ENCODE measurements around the gene IL1B.
A peak's percentile ranks its signal among the peaks of the same experiment; 100 is the strongest.

Gene IL1B

DNA sequence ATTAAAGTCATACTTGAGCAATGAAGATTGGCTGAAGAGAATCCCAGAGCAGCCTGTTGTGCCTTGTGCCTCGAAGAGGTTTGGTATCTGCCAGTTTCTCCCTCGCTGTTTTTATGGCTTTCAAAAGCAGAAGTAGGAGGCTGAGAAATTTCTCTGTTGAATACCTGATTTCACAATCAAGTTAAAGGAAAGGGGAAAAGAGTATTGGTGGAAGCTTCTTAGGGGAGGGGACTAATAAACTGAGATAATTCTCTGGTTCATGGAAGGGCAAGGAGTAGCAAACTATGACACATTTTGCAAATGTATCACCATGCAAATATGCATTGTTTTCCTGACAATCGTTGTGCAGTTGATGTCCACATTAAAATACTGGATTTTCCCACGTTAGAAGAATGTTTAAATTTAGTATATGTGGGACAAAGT, at the start of gene IL1B:
Gene IL1B (minus strand): TSS at position 85 of the 423 bp plus-strand sequence. CDS start 550 bp downstream, outside the sequence.
- DNase-seq = no peak
- in situ Hi-C loops (cut with HindIII; ENCODE audit: low pct_ligation_motif_present, low pct_unique_long_range_greater_than_20kb, low sequenced_read_pairs) = no loop called here

GRCh38 chr2:112886291-112886690, 49.7 kb upstream of the IL1B start:
- no peak for DNase-seq
- in situ Hi-C loops (cut with HindIII; ENCODE audit: low pct_ligation_motif_present, low pct_unique_long_range_greater_than_20kb, low sequenced_read_pairs) = no loop called here

DNA sequence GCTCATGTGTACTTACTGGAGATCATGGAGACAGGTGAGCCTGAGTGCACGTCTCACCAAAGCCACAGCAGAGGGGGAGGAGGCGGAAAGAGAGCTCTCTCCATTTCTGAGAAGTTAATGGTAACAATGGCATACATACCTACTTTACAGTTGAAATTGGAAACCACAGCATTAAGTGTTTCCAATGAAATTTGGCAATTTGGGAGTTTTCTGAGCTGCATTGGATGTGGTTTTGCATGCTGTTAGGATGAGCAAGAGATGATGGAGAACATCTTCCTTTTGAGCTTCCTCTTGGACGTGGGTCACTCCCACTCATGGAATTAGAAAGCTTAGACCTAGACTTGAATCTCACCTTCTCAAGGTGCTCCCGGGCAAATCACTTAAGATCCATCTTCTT, 48.9 kb upstream of the IL1B start:
- in situ Hi-C loops (cut with HindIII; ENCODE audit: low pct_ligation_motif_present, low pct_unique_long_range_greater_than_20kb, low sequenced_read_pairs) = no loop called here
- DNase-seq = no peak

- peak; percentile 58 for DNase-seq
- in situ Hi-C loops (cut with HindIII; ENCODE audit: low pct_ligation_motif_present, low pct_unique_long_range_greater_than_20kb, low sequenced_read_pairs) = no loop called here
Observed at GRCh38 chr2:112884869-112885505, 48.4 kb upstream of the IL1B start.

DNA sequence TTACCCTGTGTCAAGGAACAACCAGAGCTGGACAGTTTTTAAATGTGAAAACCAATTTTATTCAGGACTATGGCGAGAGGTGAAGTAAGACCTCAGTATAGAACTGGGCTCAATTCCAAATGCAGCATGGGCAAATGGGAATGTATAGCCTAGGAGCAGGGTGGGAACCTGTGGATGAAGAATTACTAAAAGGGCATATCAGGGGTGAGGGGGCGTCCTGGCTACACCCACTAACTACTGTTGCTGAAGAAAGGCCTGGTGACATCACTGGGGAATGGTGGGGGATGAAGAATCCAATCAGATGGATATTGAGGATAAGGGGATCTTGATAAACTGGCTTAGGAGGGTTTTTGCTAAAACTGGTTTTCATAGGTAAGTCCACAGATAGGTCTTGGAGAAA, 47.1 kb upstream of the IL1B start:
- in situ Hi-C loops (cut with HindIII; ENCODE audit: low pct_ligation_motif_present, low pct_unique_long_range_greater_than_20kb, low sequenced_read_pairs) = no loop called here
- DNase-seq = no peak

GRCh38 chr2:112881217-112881985, 44.8 kb upstream of the IL1B start:
- in situ Hi-C loops (cut with HindIII; ENCODE audit: low pct_ligation_motif_present, low pct_unique_long_range_greater_than_20kb, low sequenced_read_pairs) = no loop called here
- DNase-seq = peak; percentile 50

DNA sequence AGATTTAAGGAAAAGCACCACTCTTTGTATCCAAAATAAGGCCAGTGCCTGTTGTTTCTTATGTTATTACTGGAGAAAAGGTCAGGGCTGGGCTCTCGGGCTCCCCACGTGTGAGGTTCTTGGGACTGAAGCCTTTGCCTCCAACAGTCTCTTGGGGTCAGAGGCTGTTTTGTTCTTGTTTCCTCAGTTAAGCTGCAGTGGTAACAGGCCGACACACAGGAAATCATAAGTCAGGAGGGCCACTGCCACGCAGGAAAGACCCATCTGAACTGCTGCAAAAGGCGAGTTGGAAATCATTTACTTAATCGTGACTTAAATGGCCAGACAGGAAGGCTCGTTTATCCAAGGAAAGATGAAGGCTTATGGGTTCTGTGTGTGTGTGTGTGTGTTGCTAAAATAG, 44.1 kb upstream of the IL1B start:
- in situ Hi-C loops (cut with HindIII; ENCODE audit: low pct_ligation_motif_present, low pct_unique_long_range_greater_than_20kb, low sequenced_read_pairs) = no loop called here
- no peak for DNase-seq

DNA sequence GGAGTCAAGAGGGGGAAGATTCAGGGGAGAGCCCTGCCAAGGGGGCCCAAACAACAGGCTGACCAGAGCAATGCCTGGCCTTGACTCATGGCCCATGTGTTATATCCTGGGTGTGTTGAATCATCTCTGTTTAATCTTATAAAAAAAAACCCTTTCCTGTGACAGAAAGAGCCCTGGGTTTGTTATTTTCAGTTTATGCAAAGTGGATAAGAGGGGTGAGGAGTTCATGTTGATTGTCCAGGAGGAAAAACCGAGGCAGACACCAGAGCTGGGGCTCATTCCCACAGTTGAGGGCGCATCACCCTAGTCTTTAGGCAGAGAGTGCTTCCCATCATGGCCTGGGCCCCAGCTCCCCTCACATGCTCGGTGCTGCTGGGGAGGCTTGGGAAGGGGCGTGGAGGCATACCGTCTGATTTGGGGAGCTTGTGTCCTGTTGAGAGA, 43.5 kb upstream of the IL1B start:
- DNase-seq = no peak
- in situ Hi-C loops (cut with HindIII; ENCODE audit: low pct_ligation_motif_present, low pct_unique_long_range_greater_than_20kb, low sequenced_read_pairs) = no loop called here

DNA sequence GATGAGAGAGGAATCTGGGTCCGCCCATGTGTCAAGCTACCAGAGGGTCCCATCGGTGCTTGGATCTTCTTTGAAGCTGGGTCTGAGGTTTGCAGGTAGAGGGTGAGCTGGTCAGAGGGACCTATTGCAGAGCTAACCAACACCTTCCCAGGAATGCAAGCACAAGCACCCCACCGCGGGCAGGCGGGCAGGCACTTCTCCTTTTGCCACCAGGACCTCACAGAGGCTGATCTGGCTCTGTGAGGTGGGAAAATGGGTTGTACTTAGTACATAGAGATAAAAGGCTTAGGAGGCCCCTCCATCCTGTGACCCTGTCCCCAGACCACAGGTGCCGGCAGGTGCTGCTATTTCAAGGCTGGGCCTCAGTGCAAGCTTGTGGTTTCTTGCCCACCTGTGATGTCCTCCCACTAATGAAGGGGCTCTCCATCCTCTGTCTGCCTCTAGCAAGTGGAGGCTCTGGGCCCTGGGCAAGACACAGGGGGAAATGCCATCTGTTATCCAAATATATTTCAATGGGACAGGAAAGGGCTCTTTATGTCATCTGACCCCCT, 43.0 kb upstream of the IL1B start:
- DNase-seq = no peak
- in situ Hi-C loops (cut with HindIII; ENCODE audit: low pct_ligation_motif_present, low pct_unique_long_range_greater_than_20kb, low sequenced_read_pairs) = no loop called here

DNA sequence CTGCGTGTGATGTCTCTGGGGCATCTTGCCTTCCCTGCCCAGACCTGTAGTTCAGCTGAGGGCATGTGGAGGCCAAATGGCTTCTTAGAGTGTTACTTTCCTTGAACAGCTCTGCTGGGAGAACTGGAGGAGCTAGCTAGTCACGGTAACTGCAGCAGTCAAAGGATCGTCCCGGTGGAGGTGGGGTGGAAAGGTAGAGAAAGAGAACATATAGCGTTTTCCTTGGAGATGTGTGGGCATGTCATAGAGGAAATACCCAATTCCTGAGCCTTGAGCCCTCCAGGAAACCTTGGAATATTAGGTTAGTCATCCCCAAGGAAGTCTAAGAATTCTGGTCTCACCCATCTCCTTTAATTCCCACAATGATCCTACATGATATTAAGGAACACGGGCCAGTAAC, 40.8 kb upstream of the IL1B start:
- DNase-seq = no peak
- in situ Hi-C loops (cut with HindIII; ENCODE audit: low pct_ligation_motif_present, low pct_unique_long_range_greater_than_20kb, low sequenced_read_pairs) = no loop called here

DNA sequence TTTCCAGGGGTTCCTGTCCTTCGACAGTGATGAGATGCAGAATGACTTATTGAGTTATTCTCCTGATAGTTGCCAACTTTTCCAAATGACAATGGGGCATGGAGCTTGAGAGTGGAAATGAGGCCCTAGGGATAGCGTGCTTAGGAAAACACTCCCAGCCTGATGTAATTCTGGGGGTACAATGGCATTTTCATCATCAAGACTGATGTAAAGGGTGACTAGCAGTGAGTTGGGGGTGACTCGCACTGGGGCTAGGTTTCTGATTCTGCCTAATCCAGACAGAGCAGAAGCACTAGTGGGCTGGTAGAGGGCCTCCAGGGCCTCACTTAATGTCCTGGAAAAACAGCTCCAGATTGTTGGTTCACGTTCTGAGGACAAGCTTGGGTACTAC, 40.4 kb upstream of the IL1B start:
- in situ Hi-C loops (cut with HindIII; ENCODE audit: low pct_ligation_motif_present, low pct_unique_long_range_greater_than_20kb, low sequenced_read_pairs) = no loop called here
- no peak for DNase-seq

GRCh38 chr2:112876257-112876970, 39.8 kb upstream of the IL1B start:
- DNase-seq = no peak
- in situ Hi-C loops (cut with HindIII; ENCODE audit: low pct_ligation_motif_present, low pct_unique_long_range_greater_than_20kb, low sequenced_read_pairs) = no loop called here

- no peak for DNase-seq
- in situ Hi-C loops (cut with HindIII; ENCODE audit: low pct_ligation_motif_present, low pct_unique_long_range_greater_than_20kb, low sequenced_read_pairs) = no loop called here
Observed at GRCh38 chr2:112870841-112871835, 34.6 kb upstream of the IL1B start.

DNA sequence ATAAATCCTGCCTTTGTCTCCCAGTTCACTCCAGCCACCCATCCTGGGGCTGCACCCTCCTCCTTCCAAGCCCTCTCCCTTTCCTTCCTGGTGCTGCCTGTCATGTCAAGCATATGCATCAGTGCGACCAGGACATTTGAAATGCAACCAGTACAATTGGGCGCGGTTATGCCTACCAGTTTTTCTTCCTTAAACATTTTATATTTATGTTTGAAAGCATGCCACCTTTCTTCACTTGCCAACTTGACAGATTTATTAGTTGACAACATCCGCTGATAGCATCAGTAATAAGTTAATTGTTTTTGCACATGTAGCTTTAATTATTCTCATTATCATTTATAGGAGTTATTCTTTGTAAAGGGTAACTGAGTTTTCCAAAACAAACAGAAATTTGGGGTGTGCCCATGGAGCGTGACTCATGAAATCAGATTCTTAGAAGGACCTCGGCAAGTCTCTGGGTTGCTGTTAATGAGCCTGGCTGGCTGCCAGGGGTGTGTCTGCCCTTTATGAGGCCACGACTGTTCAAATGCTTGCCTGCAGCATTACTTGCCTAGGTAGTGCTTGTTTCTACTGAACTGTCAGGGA, 32.8 kb upstream of the IL1B start:
- in situ Hi-C loops (cut with HindIII; ENCODE audit: low pct_ligation_motif_present, low pct_unique_long_range_greater_than_20kb, low sequenced_read_pairs) = no loop called here
- no peak for DNase-seq

DNA sequence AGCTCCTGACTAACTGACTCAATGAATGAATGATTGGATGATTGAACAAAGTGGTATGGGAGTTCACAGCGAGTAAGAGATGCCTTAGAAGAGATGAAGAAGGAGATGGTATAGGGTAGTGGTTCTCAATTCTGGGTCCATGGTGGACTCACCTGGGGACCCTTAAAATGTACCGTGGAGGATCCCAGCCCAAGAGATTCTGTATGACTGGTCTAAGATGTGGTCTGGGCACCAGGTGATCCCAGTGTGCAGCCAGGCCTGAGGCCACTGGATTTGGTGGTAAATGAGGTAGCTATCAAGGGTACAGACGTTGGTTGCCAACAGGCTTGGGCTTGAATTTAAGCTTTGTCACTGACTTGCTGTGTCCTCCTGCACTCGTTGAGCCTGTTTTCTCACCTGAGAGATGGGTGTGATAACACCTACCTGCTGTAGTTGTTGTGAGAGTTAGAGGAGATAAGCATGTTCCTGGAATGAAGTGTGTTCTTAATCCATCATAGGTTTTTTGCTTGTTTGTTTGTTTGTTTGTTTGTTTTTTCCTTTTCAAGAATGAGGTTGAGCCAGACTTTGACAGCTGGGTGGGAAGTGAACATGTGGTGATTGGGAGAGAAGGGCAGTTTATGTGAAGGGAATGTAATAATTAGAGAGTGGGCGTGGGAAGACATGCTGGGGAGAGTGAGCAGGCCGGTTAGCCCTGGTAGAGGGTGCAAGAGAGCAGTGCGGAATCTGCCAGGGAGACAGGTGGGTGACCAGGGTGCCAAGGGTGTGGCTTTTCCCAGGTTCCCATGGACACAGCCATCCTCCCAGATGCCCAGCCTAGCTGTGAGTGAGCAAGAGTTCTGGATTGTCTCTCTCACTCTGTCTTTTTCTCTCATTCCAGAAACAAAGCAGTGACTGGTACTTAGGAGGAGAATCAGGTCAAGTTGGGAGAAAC, 31.4 kb upstream of the IL1B start:
- DNase-seq = no peak
- in situ Hi-C loops (cut with HindIII; ENCODE audit: low pct_ligation_motif_present, low pct_unique_long_range_greater_than_20kb, low sequenced_read_pairs) = no loop called here

DNA sequence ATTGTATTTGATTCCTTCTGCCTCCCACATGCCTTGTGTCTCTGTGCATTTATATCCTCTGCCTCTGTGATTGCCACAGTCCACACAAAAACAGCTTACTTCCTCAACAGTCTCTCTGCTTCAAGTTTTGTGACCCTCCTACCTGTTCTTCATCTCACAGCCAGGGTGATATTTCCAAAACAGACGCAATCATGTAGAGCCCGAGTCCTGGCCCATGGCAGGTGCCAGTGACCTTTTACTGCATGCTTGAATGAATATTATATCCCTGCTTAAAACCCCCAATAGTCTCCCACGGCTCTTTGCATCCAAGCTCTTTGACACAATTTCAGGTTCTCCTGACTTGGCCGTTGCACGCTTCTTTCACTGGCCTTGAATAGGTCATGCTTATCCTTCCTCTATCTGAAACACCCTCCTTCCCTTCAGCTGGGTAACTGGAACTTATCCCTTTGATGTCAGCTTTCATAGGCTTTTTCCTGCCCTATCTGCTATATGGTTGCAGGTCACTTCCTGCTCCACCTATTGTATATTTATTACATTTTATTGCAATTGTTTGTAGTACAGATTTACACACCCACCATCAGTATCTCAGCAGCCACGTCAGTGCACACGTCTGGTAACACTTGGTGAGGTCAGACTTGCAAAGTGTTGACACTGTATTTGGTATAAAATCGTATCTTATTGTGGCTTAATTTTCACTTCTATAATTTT, 29.7 kb upstream of the IL1B start:
- DNase-seq = no peak
- in situ Hi-C loops (cut with HindIII; ENCODE audit: low pct_ligation_motif_present, low pct_unique_long_range_greater_than_20kb, low sequenced_read_pairs) = no loop called here

Measured in ACHN (cell line).